HepG2 (cell line): ENCODE measurements around the gene RHBDD1. TPM values are rescaled to one million over a fixed set of nuclear protein-coding genes. Genes with fewer than 3 reads are reported as not detected.
A peak's percentile ranks its signal among the peaks of the same experiment; 100 is the strongest.

Source experiments
- AGO2 ChIP-seq: fragments of 200-400 bp; formaldehyde crosslinking; optimal IDR thresholded peaks from 2 replicates; pipeline ENCODE3; 2017; ENCODE audit warnings: mild to moderate bottlenecking, low read depth, low read length, moderate library complexity
- ATF1 ChIP-seq: IDR thresholded peaks from 2 replicates; pipeline ENCODE4 v1.6.1; 2016; ENCODE audit warnings: mild to moderate bottlenecking, control low read depth
- CEBPB ChIP-seq: IDR thresholded peaks from 2 replicates; pipeline ENCODE4 v1.6.1; 2011; ENCODE audit warnings: low read depth, low read length, improper control_type of control experiment, borderline replicate concordance
- CERS6 ChIP-seq: sonication (generic); formaldehyde crosslinking; IDR thresholded peaks from 2 replicates; pipeline ENCODE4 v1.5.0; 2020; ENCODE audit warnings: missing genetic modification reagents
- FOXO4 ChIP-seq: sonication (generic); formaldehyde crosslinking; conservative IDR thresholded peaks from 2 replicates; pipeline ENCODE4 v1.8.1; 2023; ENCODE audit warnings: missing genetic modification reagents
- GLI4 ChIP-seq: sonication (generic); formaldehyde crosslinking; IDR thresholded peaks from 2 replicates; pipeline ENCODE4 v1.5.1; 2020; ENCODE audit warnings: missing genetic modification reagents, mild to moderate bottlenecking, moderate library complexity, borderline replicate concordance
- GMEB2 ChIP-seq: IDR thresholded peaks from 2 replicates; pipeline ENCODE4 v1.6.1; 2016; ENCODE audit warnings: missing biosample characterization, missing genetic modification reagents, low read depth
- IKZF1 ChIP-seq: fragments of 450-650 bp; IDR thresholded peaks from 2 replicates; pipeline ENCODE4 v1.7.1; 2016
- MYPOP ChIP-seq: sonication (generic); formaldehyde crosslinking; IDR thresholded peaks from 2 replicates; pipeline ENCODE4 v1.8.1; 2023; ENCODE audit warnings: mild to moderate bottlenecking, moderate library complexity, missing genetic modification reagents
- NFIB ChIP-seq: sonication (generic); formaldehyde crosslinking; IDR thresholded peaks from 2 replicates; pipeline ENCODE4 v1.9.0; 2021; ENCODE audit warnings: missing genetic modification reagents, mild to moderate bottlenecking, borderline replicate concordance
- NKX3-1 ChIP-seq: sonication (generic); formaldehyde crosslinking; IDR thresholded peaks from 2 replicates; pipeline ENCODE4 v1.5.0; 2020; ENCODE audit warnings: missing genetic modification reagents
- NR2F2 ChIP-seq: IDR thresholded peaks from 2 replicates; pipeline ENCODE4 v1.6.1; 2012; ENCODE audit warnings: low read depth, inconsistent platforms, borderline replicate concordance
- NR3C1 ChIP-seq: sonication (generic); formaldehyde crosslinking; IDR thresholded peaks from 2 replicates; pipeline ENCODE4 v1.4.0; 2020; ENCODE audit warnings: missing genetic modification reagents
- PHB2 ChIP-seq: fragments of 450-650 bp; IDR thresholded peaks from 2 replicates; pipeline ENCODE4 v1.6.1; 2018; ENCODE audit not compliant: partially characterized antibody
- THAP11 ChIP-seq: IDR thresholded peaks from 2 replicates; pipeline ENCODE4 v1.6.1; 2016; ENCODE audit warnings: missing biosample characterization, missing genetic modification reagents
- ZBTB33 ChIP-seq: sonication (generic); formaldehyde crosslinking; IDR thresholded peaks from 2 replicates; pipeline ENCODE4 v1.4.0; 2020; ENCODE audit warnings: missing genetic modification reagents
- ZBTB8A ChIP-seq: sonication (generic); formaldehyde crosslinking; IDR thresholded peaks from 2 replicates; pipeline ENCODE4 v1.4.0; 2020; ENCODE audit warnings: mild to moderate bottlenecking, low read depth, missing genetic modification reagents, borderline replicate concordance
- ZFP37 ChIP-seq: sonication (generic); formaldehyde crosslinking; IDR thresholded peaks from 2 replicates; pipeline ENCODE4 v1.4.0; 2020; ENCODE audit warnings: missing genetic modification reagents, borderline replicate concordance
- ZKSCAN8 ChIP-seq: IDR thresholded peaks from 2 replicates; pipeline ENCODE4 v1.6.1; 2016; ENCODE audit warnings: borderline replicate concordance, missing genetic modification reagents, missing compliant biosample characterization
- ZMYM3 ChIP-seq: sonication (generic); formaldehyde crosslinking; IDR thresholded peaks from 2 replicates; pipeline ENCODE4 v1.5.1; 2020; ENCODE audit warnings: mild to moderate bottlenecking, missing genetic modification reagents
- ZNF256 ChIP-seq: sonication (generic); formaldehyde crosslinking; conservative IDR thresholded peaks from 2 replicates; pipeline ENCODE4 v1.4.0; 2020; ENCODE audit warnings: missing genetic modification reagents
- ZNF333 ChIP-seq: sonication (generic); formaldehyde crosslinking; IDR thresholded peaks from 2 replicates; pipeline ENCODE4 v1.4.0; 2020; ENCODE audit warnings: mild to moderate bottlenecking, missing genetic modification reagents, borderline replicate concordance
- ZNF589 ChIP-seq: sonication (generic); formaldehyde crosslinking; conservative IDR thresholded peaks from 2 replicates; pipeline ENCODE4 v1.8.0; 2022; ENCODE audit warnings: mild to moderate bottlenecking, moderate library complexity, missing genetic modification reagents
- ZNF678 ChIP-seq: sonication (generic); formaldehyde crosslinking; IDR thresholded peaks from 2 replicates; pipeline ENCODE4 v1.4.0; 2020; ENCODE audit warnings: mild to moderate bottlenecking, missing genetic modification reagents
- ZNF788 ChIP-seq: sonication (generic); formaldehyde crosslinking; IDR thresholded peaks from 2 replicates; pipeline ENCODE4 v1.5.0; 2020; ENCODE audit warnings: mild to moderate bottlenecking, missing genetic modification reagents, borderline replicate concordance
- ZNF816 ChIP-seq: sonication (generic); formaldehyde crosslinking; IDR thresholded peaks from 2 replicates; pipeline ENCODE4 v1.8.0; 2022; ENCODE audit warnings: missing genetic modification reagents, mild to moderate bottlenecking, borderline replicate concordance
- polyA plus RNA-seq, 8 experiments: library from polyadenylated mRNA; depleted of rRNA in 3 of 8; stranded (reverse) in 7 of 8; unstranded in 1 of 8; fragments of >200 nt; fragmentation: Illumina TruSeq in 4 of 8; extraction: Trizol in 4 of 8; gene quantifications; 2 replicates each; pipeline versions ENCODE4 v1.2.1 to v1.2.3, GENCODE V29; 2011 to 2016; ENCODE audit warnings: low read depth in 4 of 8, missing spikeins in 1 of 8, mixed read lengths in 1 of 8; ENCODE audit not compliant: insufficient read depth in 1 of 8
- total RNA-seq, 5 experiments: library from RNA; depleted of rRNA; stranded (reverse); fragments of >200 nt; fragmentation: Illumina TruSeq; extraction: Trizol; gene quantifications; 2 replicates each; pipeline ENCODE4 v1.2.3, GENCODE V29; 2016; ENCODE audit warnings: low read depth in 1 of 5

RHBDD1 gene
- total and polyA plus RNA-seq, 2 of the 13 experiments (the other 11 are each of a cell fraction or from before 2014, with no cell fraction given), result 8.2 to 9.5 TPM

GRCh38 chr2:226802573-226802972 is 33.3 kb upstream of the RHBDD1 start (continued):
- TF ChIP-seq MYPOP, result no peak
- TF ChIP-seq ZNF816 (CRISPR knock-in tag), result no peak
- no peak for TF ChIP-seq IKZF1
- no peak for TF ChIP-seq ZKSCAN8 (CRISPR knock-in tag)
- TF ChIP-seq ZNF333 (CRISPR knock-in tag), result no peak
- peak; percentile 35; the same call in 1 of the 2 replicates for TF ChIP-seq THAP11 (CRISPR knock-in tag)
- TF ChIP-seq ZNF678, result no peak
- no peak for TF ChIP-seq NR2F2
- no peak for TF ChIP-seq ZNF788
- TF ChIP-seq GMEB2 (CRISPR knock-in tag), result no peak
- TF ChIP-seq CEBPB, result peak; percentile 98
- TF ChIP-seq ZNF256, result no peak
- TF ChIP-seq PHB2, result no peak
- TF ChIP-seq AGO2, result no peak
- TF ChIP-seq ZBTB8A, result no peak
- TF ChIP-seq FOXO4 (CRISPR knock-in tag), result no peak
- no peak for TF ChIP-seq NFIB
- no peak for TF ChIP-seq ZMYM3 (CRISPR knock-in tag)
- no peak for TF ChIP-seq NR3C1
- no peak for TF ChIP-seq ZBTB33 (CRISPR knock-in tag)
- no peak for TF ChIP-seq CERS6
- TF ChIP-seq ZFP37, result no peak
- TF ChIP-seq ZNF589, result no peak
- TF ChIP-seq NKX3-1, result no peak
- no peak for TF ChIP-seq GLI4
- TF ChIP-seq ATF1, result no peak
